OCI-LY3 (cell line): ENCODE data around the gene GIT2.

Experiments
- EZH2phosphoT487 ChIP-seq: fragments of 200-600 bp; shearing (Covaris generic); IDR thresholded peaks from 2 replicates; pipeline ENCODE4 v1.6.1; 2018; ENCODE audit warnings: antibody characterized with exemption, mixed run types, low read depth
- TF ChIP-seq, protein P1 (sequence below): fragments of 200-600, 300-600 bp; sonication (generic); IDR thresholded peaks from 2 replicates; pipeline ENCODE4 v1.5.1; 2014; ENCODE audit warnings: antibody characterized with exemption, low read length, low read depth

DNA sequence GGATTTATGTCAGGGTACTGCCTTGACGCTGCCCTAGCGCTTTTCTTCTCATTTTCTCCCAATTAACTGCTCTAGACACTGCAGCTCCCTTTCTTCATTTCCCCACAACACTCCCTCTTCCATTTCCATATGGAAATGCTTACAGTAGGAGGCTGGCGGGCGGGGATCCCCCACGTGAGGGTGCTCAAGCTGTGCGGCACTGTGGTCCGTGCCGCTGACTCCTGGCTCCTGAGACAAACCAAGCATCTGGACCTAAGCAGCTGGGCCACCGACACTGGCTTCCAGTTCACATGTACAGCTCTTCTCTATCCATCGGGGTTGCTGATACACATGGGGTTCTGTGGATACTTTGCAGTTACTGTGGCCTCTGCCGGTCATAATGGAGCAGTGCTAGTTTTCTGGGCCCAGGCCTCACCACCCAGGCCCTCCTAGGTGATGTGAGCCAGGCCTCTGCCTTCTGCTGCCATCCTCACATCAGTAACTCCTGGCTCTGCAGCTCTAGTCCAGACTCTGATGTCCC is 75.8 kb downstream of the GIT2 start:
- TF ChIP-seq, protein P1, sequence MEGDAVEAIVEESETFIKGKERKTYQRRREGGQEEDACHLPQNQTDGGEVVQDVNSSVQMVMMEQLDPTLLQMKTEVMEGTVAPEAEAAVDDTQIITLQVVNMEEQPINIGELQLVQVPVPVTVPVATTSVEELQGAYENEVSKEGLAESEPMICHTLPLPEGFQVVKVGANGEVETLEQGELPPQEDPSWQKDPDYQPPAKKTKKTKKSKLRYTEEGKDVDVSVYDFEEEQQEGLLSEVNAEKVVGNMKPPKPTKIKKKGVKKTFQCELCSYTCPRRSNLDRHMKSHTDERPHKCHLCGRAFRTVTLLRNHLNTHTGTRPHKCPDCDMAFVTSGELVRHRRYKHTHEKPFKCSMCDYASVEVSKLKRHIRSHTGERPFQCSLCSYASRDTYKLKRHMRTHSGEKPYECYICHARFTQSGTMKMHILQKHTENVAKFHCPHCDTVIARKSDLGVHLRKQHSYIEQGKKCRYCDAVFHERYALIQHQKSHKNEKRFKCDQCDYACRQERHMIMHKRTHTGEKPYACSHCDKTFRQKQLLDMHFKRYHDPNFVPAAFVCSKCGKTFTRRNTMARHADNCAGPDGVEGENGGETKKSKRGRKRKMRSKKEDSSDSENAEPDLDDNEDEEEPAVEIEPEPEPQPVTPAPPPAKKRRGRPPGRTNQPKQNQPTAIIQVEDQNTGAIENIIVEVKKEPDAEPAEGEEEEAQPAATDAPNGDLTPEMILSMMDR, result no peak
- no peak for TF ChIP-seq EZH2phosphoT487
